HG02981 (cell line): ENCODE results near the gene SHC2.
"Not testable (repeated sequence)": the region's sequence is repeated elsewhere in the genome, so short reads cannot be mapped to it uniquely, and the experiment has no call there.

Experiments used
- ATAC-seq: cut with Tn5 transposase; IDR thresholded peaks from one replicate; pipeline ENCODE4 v1.9.1; 2021; ENCODE audit warnings: mild to moderate bottlenecking, moderate library complexity; ENCODE audit not compliant: unreplicated experiment

The SHC2 gene

GRCh38 chr19:391207-391557, 69.7 kb downstream of the SHC2 start:
- no peak for ATAC-seq

DNA sequence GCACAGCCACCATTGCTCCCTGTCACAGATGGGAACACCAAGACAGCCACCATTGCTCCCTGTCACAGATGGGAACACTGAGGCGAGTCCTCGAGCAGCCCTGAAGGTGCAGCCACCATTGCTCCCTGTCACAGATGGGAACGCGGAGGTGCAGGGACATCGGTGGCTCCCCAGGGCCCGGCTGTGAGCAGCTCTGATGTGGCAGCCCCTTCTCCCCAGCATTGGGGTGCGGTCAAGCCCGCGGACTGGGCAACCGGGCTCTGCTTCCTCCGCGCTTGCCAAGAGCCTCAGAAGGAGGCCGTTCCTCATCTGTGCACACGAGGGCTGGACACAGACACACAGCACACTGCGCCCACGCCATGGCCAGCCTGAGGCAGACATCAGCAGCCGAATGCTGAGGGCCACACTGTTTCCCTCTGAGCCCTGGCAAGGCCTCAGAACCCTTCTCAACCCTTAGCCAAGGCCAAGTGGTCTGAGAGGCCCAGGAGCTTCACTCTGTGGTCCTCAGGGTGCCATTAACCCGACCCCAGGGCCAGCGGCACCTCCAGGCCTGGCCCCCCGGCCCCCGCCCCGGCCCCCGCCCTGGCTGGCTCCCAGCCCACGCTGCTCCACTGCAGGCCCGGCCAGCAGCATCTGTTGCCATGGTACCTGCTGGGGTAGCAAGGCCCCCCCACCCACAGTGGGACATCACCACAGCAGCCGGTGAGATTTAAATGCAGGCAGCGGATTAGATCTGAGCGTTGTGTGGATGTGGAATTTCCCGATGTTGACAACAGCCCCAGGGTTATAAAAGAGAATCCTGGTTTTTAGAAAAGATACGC, 70.2 kb downstream of the SHC2 start:
- no peak for ATAC-seq

GRCh38 chr19:389935-390289, 70.9 kb downstream of the SHC2 start:
- no peak for ATAC-seq

GRCh38 chr19:389255-389934, 71.4 kb downstream of the SHC2 start:
- ATAC-seq = no peak

- ATAC-seq = no peak
Observed at GRCh38 chr19:388691-389090, 72.1 kb downstream of the SHC2 start.

- ATAC-seq = no peak
Observed at GRCh38 chr19:387777-388176, 73.1 kb downstream of the SHC2 start.

- ATAC-seq = not testable (repeated sequence)
Observed at GRCh38 chr19:386632-387301, 74.1 kb downstream of the SHC2 start.

DNA sequence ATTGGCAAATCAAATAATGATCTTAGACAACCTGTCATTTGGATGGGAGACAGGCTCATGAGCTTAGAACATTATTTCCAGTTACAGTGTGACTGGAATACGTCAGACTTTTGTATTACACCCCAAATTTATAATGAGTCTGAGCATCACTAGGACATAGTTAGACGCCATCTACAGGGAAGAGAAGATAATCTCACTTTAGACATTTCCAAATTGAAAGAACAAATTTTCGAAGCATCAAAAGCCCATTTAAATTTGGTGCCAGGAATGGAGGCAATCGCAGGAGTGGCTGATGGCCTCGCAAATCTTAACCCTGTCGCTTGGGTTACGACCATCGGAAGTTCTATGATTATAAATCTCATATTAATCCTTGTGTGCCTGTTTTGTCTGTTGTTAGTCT, 74.6 kb downstream of the SHC2 start:
- ATAC-seq = not testable (repeated sequence)

DNA sequence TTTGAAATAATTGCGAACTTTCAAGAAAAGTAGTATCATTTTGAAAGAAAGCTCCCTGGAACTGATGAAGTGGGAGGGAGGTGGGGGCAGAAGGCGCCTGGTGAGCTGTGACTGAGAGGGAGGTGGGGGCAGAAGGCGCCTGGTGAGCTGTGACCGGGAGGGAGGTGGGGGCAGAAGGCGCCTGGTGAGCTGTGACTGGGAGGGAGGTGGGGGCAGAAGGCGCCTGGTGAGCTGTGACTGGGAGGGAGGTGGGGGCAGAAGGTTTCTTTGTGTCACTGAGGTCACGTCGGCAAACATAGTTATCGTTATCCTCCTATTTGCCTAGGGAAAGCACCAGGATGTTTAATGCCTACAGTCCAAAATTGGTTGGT, 76.0 kb downstream of the SHC2 start:
- ATAC-seq = no peak

- ATAC-seq = no peak
Observed at GRCh38 chr19:383922-384798, 76.7 kb downstream of the SHC2 start.

DNA sequence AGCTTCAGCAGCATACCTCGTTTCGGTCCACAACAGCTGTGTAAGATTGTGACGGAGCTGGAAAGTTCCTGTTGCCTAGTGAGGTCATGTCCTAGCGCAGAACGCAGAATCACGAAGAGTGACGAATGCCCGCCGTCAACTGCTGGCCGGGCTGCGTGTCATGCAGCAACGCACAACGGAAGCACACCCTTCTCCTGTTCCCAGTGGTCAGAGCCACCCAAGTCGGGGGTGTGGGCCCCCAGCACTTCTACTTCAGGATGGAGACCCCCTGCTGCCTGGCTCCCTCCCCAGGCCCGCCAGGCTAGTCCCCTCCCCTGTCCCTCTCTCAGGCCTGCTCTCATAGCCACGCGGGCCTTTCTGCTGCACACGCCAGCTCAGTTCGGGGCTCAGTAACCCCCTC, 77.8 kb downstream of the SHC2 start:
- ATAC-seq = no peak

- not testable (repeated sequence) for ATAC-seq
Observed at GRCh38 chr19:382578-382977, 78.3 kb downstream of the SHC2 start.

GRCh38 chr19:381901-382300, 78.9 kb downstream of the SHC2 start:
- ATAC-seq = not testable (repeated sequence)

DNA sequence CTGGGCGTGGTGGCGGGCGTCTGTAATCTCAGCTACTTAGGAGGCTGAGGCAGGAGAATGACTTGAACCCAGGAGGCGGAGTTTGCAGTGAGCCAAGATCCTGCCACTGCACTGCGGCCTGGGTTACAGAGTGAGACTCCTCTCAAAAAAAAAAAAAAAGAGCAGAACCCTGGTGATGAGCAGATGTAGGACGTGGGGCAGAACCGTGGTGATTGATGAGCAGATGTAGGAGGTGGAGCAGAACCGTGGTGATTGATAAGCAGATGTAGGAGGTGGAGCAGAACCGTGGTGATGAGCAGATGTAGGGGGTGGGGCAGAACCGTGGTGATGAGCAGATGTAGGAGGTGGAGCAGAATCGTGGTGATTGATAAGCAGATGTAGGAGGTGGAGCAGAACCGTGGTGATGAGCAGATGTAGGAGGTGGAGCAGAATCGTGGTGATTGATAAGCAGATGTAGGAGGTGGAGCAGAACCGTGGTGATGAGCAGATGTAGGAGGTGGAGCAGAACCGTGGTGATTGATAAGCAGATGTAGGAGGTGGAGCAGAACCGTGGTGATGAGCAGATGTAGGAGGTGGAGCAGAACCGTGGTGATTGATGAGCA, 80.1 kb downstream of the SHC2 start:
- ATAC-seq = not testable (repeated sequence)

GRCh38 chr19:379796-380195, 81.0 kb downstream of the SHC2 start:
- no peak for ATAC-seq

DNA sequence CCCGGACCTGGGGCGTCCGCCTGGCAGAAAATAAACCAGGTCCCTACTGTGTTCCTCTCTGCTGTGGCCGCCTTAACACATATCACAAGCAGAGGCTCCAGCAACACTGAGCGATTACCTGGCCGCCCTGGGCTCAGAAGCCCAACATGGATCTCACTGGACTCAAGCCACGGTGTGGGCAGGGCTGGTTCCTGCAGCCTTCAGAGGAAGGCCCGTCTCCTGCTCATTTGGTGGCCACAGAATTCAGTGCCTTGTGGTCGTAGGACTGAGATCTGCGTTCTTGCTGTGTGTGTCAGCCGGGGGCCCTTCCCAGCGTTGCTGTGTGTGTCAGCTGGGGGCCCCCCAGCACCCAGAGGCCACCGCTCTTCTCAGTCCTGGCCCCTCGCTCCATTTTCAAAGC, 82.1 kb downstream of the SHC2 start:
- ATAC-seq = no peak

- no peak for ATAC-seq
Observed at GRCh38 chr19:377801-378581, 82.8 kb downstream of the SHC2 start.

- ATAC-seq = no peak
Observed at GRCh38 chr19:376111-376470, 84.7 kb downstream of the SHC2 start.

DNA sequence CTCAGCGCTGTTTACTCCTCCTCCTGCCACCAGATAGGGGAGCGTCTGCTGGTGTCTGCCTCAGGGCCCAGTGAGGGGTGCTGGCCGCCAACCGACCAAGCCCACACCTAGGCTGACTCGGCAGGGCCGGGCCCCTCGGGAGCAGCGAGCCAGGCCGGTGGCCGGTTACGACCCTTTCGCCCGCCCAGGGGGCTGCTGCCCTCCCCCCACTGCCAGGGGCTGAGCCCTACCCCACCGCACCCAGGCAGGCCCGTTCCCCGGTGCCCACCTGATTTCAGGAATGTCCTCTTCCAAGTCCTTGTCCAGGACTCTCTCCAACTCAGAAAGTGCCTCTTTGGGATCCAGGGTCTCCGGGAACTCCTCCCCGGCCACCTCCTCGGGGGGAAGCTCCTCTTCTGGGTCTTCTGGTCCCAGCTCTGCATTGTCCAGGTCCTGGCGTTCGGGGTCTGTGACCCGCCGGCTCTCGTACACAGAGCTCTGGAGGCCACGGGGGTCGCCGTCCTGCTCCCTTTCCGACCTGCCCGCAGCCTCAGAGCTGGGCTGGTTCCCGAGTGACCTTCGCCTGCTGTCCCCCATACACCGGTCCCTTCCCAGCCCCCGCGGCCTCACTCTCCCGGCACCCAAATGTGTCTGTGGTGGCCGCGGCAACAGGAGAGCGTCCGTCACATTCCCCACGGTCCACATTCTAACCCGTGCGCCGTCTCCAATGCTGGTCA, 85.3 kb downstream of the SHC2 start:
- ATAC-seq = no peak

GRCh38 chr19:374886-375235, 86.0 kb downstream of the SHC2 start:
- no peak for ATAC-seq
